Erythroblast (primary cell): ENCODE results near the gene IVD.

ENCODE experiments used
- GATA1 ChIP-seq: IDR thresholded peaks from 2 replicates; pipeline ENCODE4 v1.6.1; 2011; ENCODE audit warnings: low read depth, mild to moderate bottlenecking, control low read depth, low read length, moderate library complexity
- POLR2A ChIP-seq: IDR thresholded peaks from 2 replicates; pipeline ENCODE4 v1.6.1; 2011; ENCODE audit warnings: mild to moderate bottlenecking, low read length

DNA sequence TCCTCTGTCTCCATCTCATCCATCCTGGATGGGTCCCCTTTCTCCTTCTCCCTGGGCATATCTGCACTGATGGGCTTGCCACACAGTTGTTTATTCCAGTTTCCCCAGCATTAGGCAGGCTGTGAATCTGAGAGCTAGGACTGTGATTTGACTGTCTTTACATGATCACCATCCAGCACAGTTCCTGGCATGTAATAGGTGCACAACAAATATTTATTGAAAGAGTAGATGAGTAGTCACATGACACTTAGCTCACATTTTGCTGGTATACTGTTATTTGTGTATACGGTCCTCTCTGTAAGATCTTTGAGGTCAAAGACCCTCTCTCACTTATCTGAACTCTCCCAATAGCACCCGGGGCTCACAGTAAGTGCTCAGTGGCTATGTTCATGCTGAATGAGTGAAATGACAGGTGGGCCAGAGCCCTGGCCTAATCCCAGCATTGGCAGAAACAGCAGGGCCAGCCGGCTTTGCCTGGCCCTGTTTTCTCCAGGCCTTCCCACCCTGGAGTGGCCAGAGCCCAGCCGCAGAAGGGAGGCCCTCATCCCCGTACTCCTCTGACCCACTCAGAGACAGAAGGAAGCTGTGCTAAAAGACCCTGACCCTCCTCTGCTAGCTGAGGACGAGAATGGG is 19.0 kb downstream of the IVD start:
- TF ChIP-seq POLR2A (no peak), GATA1 (no peak)
